ENCODE measurements around the gene CD248.
"Not testable (repeated sequence)": the region's sequence is repeated elsewhere in the genome, so short reads cannot be mapped to it uniquely, and the experiment has no call there.

The CD248 gene

GRCh38 chr11:66313321-66314185, 3.3 kb downstream of the CD248 start:
- no peak for DNase-seq (ENCODE audit: low read depth, low spot score)

- DNase-seq (ENCODE audit: low read depth, low spot score): peak; percentile 99
Observed at GRCh38 chr11:66312549-66313320, 4.1 kb downstream of the CD248 start.

GRCh38 chr11:66311965-66312548, 4.8 kb downstream of the CD248 start:
- DNase-seq (ENCODE audit: low read depth, low spot score): peak; percentile 95

GRCh38 chr11:66311470-66311964, 5.3 kb downstream of the CD248 start:
- DNase-seq (ENCODE audit: low read depth, low spot score): no peak

GRCh38 chr11:66310803-66311440, 5.9 kb downstream of the CD248 start:
- not testable (repeated sequence) for DNase-seq (ENCODE audit: low read depth, low spot score)

- no peak for DNase-seq (ENCODE audit: low read depth, low spot score)
Observed at GRCh38 chr11:66310324-66310723, 6.5 kb downstream of the CD248 start.

- no peak for DNase-seq (ENCODE audit: low read depth, low spot score)
Observed at GRCh38 chr11:66309475-66309874, 7.4 kb downstream of the CD248 start.

GRCh38 chr11:66302656-66303055, 14.2 kb downstream of the CD248 start:
- DNase-seq (ENCODE audit: low read depth, low spot score): no peak

GRCh38 chr11:66299186-66299585, 17.7 kb downstream of the CD248 start:
- no peak for DNase-seq (ENCODE audit: low read depth, low spot score)

- DNase-seq (ENCODE audit: low read depth, low spot score): no peak
Observed at GRCh38 chr11:66297610-66298009, 19.2 kb downstream of the CD248 start.

GRCh38 chr11:66294626-66295620, 21.9 kb downstream of the CD248 start:
- no peak for DNase-seq (ENCODE audit: low read depth, low spot score)

GRCh38 chr11:66293777-66294625, 22.8 kb downstream of the CD248 start:
- DNase-seq (ENCODE audit: low read depth, low spot score): no peak

- no peak for DNase-seq (ENCODE audit: low read depth, low spot score)
Observed at GRCh38 chr11:66293352-66293751, 23.5 kb downstream of the CD248 start.

- DNase-seq (ENCODE audit: low read depth, low spot score): no peak
Observed at GRCh38 chr11:66292543-66293332, 24.1 kb downstream of the CD248 start.

- DNase-seq (ENCODE audit: low read depth, low spot score): no peak
Observed at GRCh38 chr11:66291706-66292542, 24.9 kb downstream of the CD248 start, which contains the start of gene TMEM151A. TMEM151A (plus strand) TSS chr11:66291894; CDS start chr11:66292014, 120 bp downstream.

GRCh38 chr11:66291303-66291705, 25.5 kb downstream of the CD248 start:
- DNase-seq (ENCODE audit: low read depth, low spot score): no peak

GRCh38 chr11:66290330-66290621, 26.6 kb downstream of the CD248 start:
- DNase-seq (ENCODE audit: low read depth, low spot score): no peak
